K562 (cell line): ENCODE results near the gene ATP2A2. TPM values are rescaled to one million over a fixed set of nuclear protein-coding genes. Genes with fewer than 3 reads are reported as not detected.

Experiments
- ATAC-seq: fragments of 200-7000 bp; cut with Tn5 transposase; 3 replicates; pipeline ENCODE4 v1.9.1; 2020; ENCODE audit warnings: moderate library complexity
- BruUV-seq: library from RNA; stranded (reverse); fragments of 400-500 nt; replicated peaks from 2 replicates; lab custom pipeline; 2021; lab: Mats Ljungman, UMichigan
- CTCF ChIA-PET: fragments of 300-600 bp; formaldehyde crosslinking; extraction: SDS; loops from one replicate; lab custom pipeline; 2021; ENCODE audit warnings: low intra/inter-chr PET ratio; lab: Yijun Ruan, JAX
- POLR2A ChIA-PET: fragments of 300-600, 350-650 bp; sonication (Branson Sonifier 250); formaldehyde crosslinking; extraction: SDS; loops from one replicate; lab custom pipeline; 2021; ENCODE audit warnings: antibody characterized with exemption, inconsistent platforms; lab: Yijun Ruan, JAX
- DNase-seq, 4 experiments: peaks; one replicate each; pipeline versions ENCODE4 v3.0.0 to v3.0.0-alpha.2; 2011 to 2018; ENCODE audit warnings: low spot score in 3 of 4, mixed read lengths in 3 of 4; ENCODE audit errors: extremely low read depth in 1 of 4
- FAIRE-seq: peaks from 2 replicates; lab custom pipeline; 2011; peaks lifted over from hg19 to GRCh38; lab: Jason Lieb, UNC
- H2AFZ ChIP-seq: 2 replicates; pipeline ENCODE4 v1.6.0; 2011; ENCODE audit warnings: low read depth, low read length, control low read depth, inconsistent platforms
- H3K27ac ChIP-seq: fragments of 200-600 bp; 3 replicates; pipeline ENCODE4 v1.8.0; 2011; ENCODE audit warnings: low read depth, mild to moderate bottlenecking, control low read depth, inconsistent platforms, low read length, moderate library complexity, mixed read lengths; ENCODE audit errors: extremely low read depth
- H3K27me3 ChIP-seq, 2 experiments: fragments of 300-600 bp in 1 of 2; 2 replicates in 1 of 2; 3 replicates in 1 of 2; pipeline versions ENCODE4 v1.6.0 to v1.8.0; 2011; ENCODE audit warnings: inconsistent platforms in 2 of 2, low read length in 2 of 2, mild to moderate bottlenecking in 1 of 2, mixed read lengths in 1 of 2, moderate library complexity in 1 of 2; ENCODE audit not compliant: control insufficient read depth in 2 of 2, insufficient read depth in 2 of 2
- H3K36me3 ChIP-seq: fragments of 300-600 bp; 3 replicates; pipeline ENCODE4 v1.8.0; 2011; ENCODE audit warnings: mild to moderate bottlenecking, low read length, inconsistent platforms; ENCODE audit not compliant: control insufficient read depth, insufficient read depth
- H3K4me1 ChIP-seq, 2 experiments: fragments of 200-600 bp in 1 of 2; replicated peaks in 1 of 2; 2 replicates in 1 of 2; 3 replicates in 1 of 2; pipeline versions ENCODE4 v1.5.1 to v1.8.0; 2011; ENCODE audit warnings: inconsistent platforms in 2 of 2, low read length in 2 of 2, mild to moderate bottlenecking in 1 of 2, mixed read lengths in 1 of 2, moderate library complexity in 1 of 2; ENCODE audit not compliant: control insufficient read depth in 2 of 2, insufficient read depth in 2 of 2
- H3K4me2 ChIP-seq: 2 replicates; pipeline ENCODE4 v1.6.1; 2011; ENCODE audit warnings: low read length, control low read depth, inconsistent platforms, mixed read lengths; ENCODE audit not compliant: insufficient read depth
- H3K4me3 ChIP-seq: fragments of 200-600 bp; sonication (generic), shearing (Covaris generic); 2 replicates; pipeline ENCODE4 v1.5.1; 2016; ENCODE audit warnings: control low read depth, inconsistent platforms
- H3K79me2 ChIP-seq: fragments of 200-600 bp; 3 replicates; pipeline ENCODE4 v1.8.0; 2011; ENCODE audit warnings: low read length, inconsistent platforms; ENCODE audit not compliant: control insufficient read depth, insufficient read depth
- H3K9ac ChIP-seq, 2 experiments: 2 replicates each; pipeline versions ENCODE4 v1.6.0 to v1.6.1; 2011; ENCODE audit warnings: low read depth in 2 of 2, low read length in 2 of 2, control low read depth in 1 of 2, inconsistent platforms in 1 of 2, mild to moderate bottlenecking in 1 of 2, mixed read lengths in 1 of 2; ENCODE audit not compliant: insufficient read depth in 1 of 2
- H3K9me1 ChIP-seq: one replicate; pipeline ENCODE4 v1.6.0; 2011; ENCODE audit warnings: inconsistent platforms, mild to moderate bottlenecking, low read length, moderate library complexity; ENCODE audit not compliant: control insufficient read depth, insufficient read depth
- H3K9me3 ChIP-seq: replicated peaks from 2 replicates; pipeline ENCODE4 v1.5.1; 2011; ENCODE audit warnings: low read depth, low read length, inconsistent platforms; ENCODE audit not compliant: control insufficient read depth, insufficient read depth
- H4K20me1 ChIP-seq: replicated peaks from 2 replicates; pipeline ENCODE4 v1.6.1; 2011; ENCODE audit warnings: low read length, inconsistent platforms, mixed read lengths; ENCODE audit not compliant: control insufficient read depth, insufficient read depth
- ASH1L ChIP-seq: fragments of 450-650 bp; IDR thresholded peaks from 2 replicates; pipeline ENCODE4 v1.6.1; 2018; ENCODE audit warnings: borderline replicate concordance, mild to moderate bottlenecking, low read depth; ENCODE audit not compliant: partially characterized antibody
- BCOR ChIP-seq: fragments of 450-650 bp; IDR thresholded peaks from 2 replicates; pipeline ENCODE4 v1.6.1; 2016
- CREB1 ChIP-seq, 2 experiments: sonication (generic) in 1 of 2; formaldehyde crosslinking in 1 of 2; IDR thresholded peaks; 2 replicates each; pipeline versions ENCODE4 v1.6.1 to v1.8.0; 2012 to 2022; ENCODE audit warnings: inconsistent platforms in 1 of 2, mild to moderate bottlenecking in 1 of 2, missing genetic modification reagents in 1 of 2, moderate library complexity in 1 of 2
- FOXJ3 ChIP-seq: sonication (generic); formaldehyde crosslinking; IDR thresholded peaks from 2 replicates; pipeline ENCODE4 v1.4.0; 2020; ENCODE audit warnings: mild to moderate bottlenecking, missing genetic modification reagents
- HOXB6 ChIP-seq: fragments of 250-450 bp; sonication (Bioruptor Pico); IDR thresholded peaks from 2 replicates; pipeline ENCODE4 v1.5.1; 2022; ENCODE audit warnings: mild to moderate bottlenecking, borderline replicate concordance
- L3MBTL2 ChIP-seq: fragments of 450-650 bp; IDR thresholded peaks from 2 replicates; pipeline ENCODE4 v1.6.1; 2016; ENCODE audit warnings: mild to moderate bottlenecking, moderate library complexity
- NEUROD1 ChIP-seq: fragments of 150-350 bp; IDR thresholded peaks from 2 replicates; pipeline ENCODE4 v1.6.1; 2014; ENCODE audit warnings: borderline replicate concordance, low read length, low read depth; ENCODE audit not compliant: partially characterized antibody
- PTRF ChIP-seq: fragments of 450-650 bp; IDR thresholded peaks from 2 replicates; pipeline ENCODE4 v1.6.1; 2016; ENCODE audit warnings: mild to moderate bottlenecking, missing genetic modification characterization, missing compliant biosample characterization
- PURB ChIP-seq: sonication (generic); formaldehyde crosslinking; IDR thresholded peaks from 2 replicates; pipeline ENCODE4 v1.9.0; 2021; ENCODE audit warnings: low read depth, mild to moderate bottlenecking, missing genetic modification reagents
- PYGO2 ChIP-seq: fragments of 450-650 bp; IDR thresholded peaks from 2 replicates; pipeline ENCODE4 v1.6.1; 2016; ENCODE audit warnings: mild to moderate bottlenecking, missing genetic modification characterization, moderate library complexity, missing compliant biosample characterization
- SPI1 ChIP-seq: IDR thresholded peaks from 2 replicates; pipeline ENCODE4 v1.6.1; 2011; ENCODE audit warnings: low read depth, low read length, control low read depth, borderline replicate concordance
- ZNF444 ChIP-seq: fragments of 250-450 bp; sonication (Bioruptor Pico); IDR thresholded peaks from 2 replicates; pipeline ENCODE4 v1.4.0; 2020; ENCODE audit warnings: mild to moderate bottlenecking, moderate library complexity
- ZNF668 ChIP-seq: fragments of 250-450 bp; sonication (Bioruptor Pico); IDR thresholded peaks from 2 replicates; pipeline ENCODE4 v1.8.0; 2022; ENCODE audit warnings: mild to moderate bottlenecking, inconsistent platforms
- WGBS: fragments of 100-300 bp; shearing (Covaris generic); methylation state at CpG from one replicate; pipeline ENCODE4 v1.1.6; 2016; ENCODE audit warnings: low coverage, mixed read lengths; ENCODE audit not compliant: insufficient coverage; ENCODE audit errors: missing lambda C conversion rate; 5-methylcytosine and 5-hydroxymethylcytosine counted together
- in situ Hi-C: fragments of 300-500 bp; cut with MboI; formaldehyde crosslinking; loops from 4 replicates; pipeline ENCODE4 v1.15.0; 2018; ENCODE audit warnings: inconsistent platforms, mixed read lengths
- intact Hi-C: fragments of 100-400 bp; cut with micrococcal nuclease; formaldehyde crosslinking; loops from 2 replicates; pipeline ENCODE4 v1.14.2; 2022
- polyA plus RNA-seq, 8 experiments: library from polyadenylated mRNA; depleted of rRNA in 4 of 8; stranded (reverse) in 5 of 8; unstranded in 3 of 8; fragments of >200 nt; fragmentation: Nextera tagmentation in 2 of 8; fragmentation: Illumina TruSeq in 1 of 8; extraction: Ambion mirVana in 2 of 8; extraction: Trizol in 1 of 8; gene quantifications; 2 replicates each; pipeline versions ENCODE4 v1.2.1 to v1.2.3, GENCODE V29; 2011 to 2014; ENCODE audit warnings: inconsistent platforms in 1 of 8, missing spikeins in 1 of 8
- total RNA-seq, 7 experiments: library from RNA; depleted of rRNA in 6 of 7; stranded (reverse); fragments of >200 nt in 6 of 7; fragmentation: Illumina TruSeq in 2 of 7; extraction: Trizol in 2 of 7; gene quantifications; 2 replicates each; pipeline versions ENCODE4 v1.2.1 to v1.2.3, GENCODE V29; 2011 to 2021; ENCODE audit warnings: low replicate concordance in 1 of 7

The ATP2A2 gene
- total and polyA plus RNA-seq, 9 of the 15 experiments (the other 6 are each of a cell fraction or from before 2014, with no cell fraction given): 5.2 to 205 (median 51.6) TPM

GRCh38 chr12:110379631-110380030, 98.6 kb downstream of the ATP2A2 start:
- intact Hi-C loops (no loop called here), in situ Hi-C loops (no loop called here)
- no peaks in the 10 kb centered on the region; the same call in 1 of the 3 replicates for H3K79me2 ChIP-seq
- ChIA-PET POLR2A (interaction anchor here (0.9 kb wide), 1 partner anchor 9 kb away, joined by 6 read pairs; no protein-coding TSS in a partner anchor), CTCF (interaction anchor here (0.6 kb wide), 1 partner anchor 966 kb away, joined by 4 read pairs; no protein-coding TSS in a partner anchor)
- peaks cover 85% of the 10 kb centered on the region for H3K36me3 ChIP-seq
- H3K4me1 ChIP-seq: no peaks in the 10 kb centered on the region
- no TSS peak for BruUV-seq
- H3K9ac ChIP-seq: no peak overlapping the region
- H3K27me3 ChIP-seq: no peaks in the 10 kb centered on the region
- H2AFZ ChIP-seq: no peak overlapping the region
- ATAC-seq (no peak), DNase-seq (no peak), FAIRE-seq (no peak)
- no peak overlapping the region for H3K27ac ChIP-seq
- no peaks in the 10 kb centered on the region for H3K9me3 ChIP-seq
- H3K9me1 ChIP-seq: no peaks in the 10 kb centered on the region
- H4K20me1 ChIP-seq: no peaks in the 10 kb centered on the region; the same call in 1 of the 2 replicates
- TF ChIP-seq PYGO2 (no peak), CREB1 (IDR thresholded peaks at IDR 0.05) (no peak), CREB1 (CRISPR knock-in tag; IDR thresholded peaks at IDR 0.05) (no peak), HOXB6 (CRISPR knock-in tag) (no peak), PTRF (no peak), ASH1L (no peak), L3MBTL2 (no peak), FOXJ3 (no peak), PURB (no peak), NEUROD1 (no peak), ZNF444 (CRISPR knock-in tag) (no peak), SPI1 (no peak), ZNF668 (CRISPR knock-in tag) (no peak), BCOR (no peak)
- no peak overlapping the region for H3K4me3 ChIP-seq
- 89% methylated on average over 2 of the region's 2 CpGs for WGBS
- H3K4me2 ChIP-seq: no peak overlapping the region
